Upper lobe of right lung (tissue), 1 donor: ENCODE measurements around the gene FBXL14. TPM values are rescaled to one million over a fixed set of nuclear protein-coding genes. Genes with fewer than 3 reads are reported as not detected.

Source experiments
- ATAC-seq: fragments of 200-7000 bp; cut with Tn5 transposase; one replicate; pipeline ENCODE4 v1.9.1; 2020; ENCODE audit warnings: mild to moderate bottlenecking, moderate library complexity
- DNase-seq: peaks from one replicate; pipeline ENCODE4 v3.0.0-alpha.2; 2020
- H3K27ac ChIP-seq: fragments of 200-600 bp; one replicate; pipeline ENCODE4 v1.8.0; 2022
- H3K27me3 ChIP-seq: fragments of 200-600 bp; one replicate; pipeline ENCODE4 v1.8.0; 2022; ENCODE audit warnings: mild to moderate bottlenecking
- H3K36me3 ChIP-seq: fragments of 200-600 bp; one replicate; pipeline ENCODE4 v1.8.0; 2022
- H3K4me1 ChIP-seq: fragments of 200-600 bp; one replicate; pipeline ENCODE4 v1.8.0; 2022
- H3K4me3 ChIP-seq: fragments of 200-600 bp; one replicate; pipeline ENCODE4 v1.8.0; 2022; ENCODE audit warnings: mild to moderate bottlenecking
- H3K9me3 ChIP-seq: fragments of 200-600 bp; one replicate; pipeline ENCODE4 v1.8.0; 2022
- intact Hi-C: fragments of 100-400 bp; cut with DNase I; formaldehyde crosslinking; loops from one replicate; pipeline ENCODE4 v1.11.0; 2022
- total RNA-seq: library from RNA; stranded (reverse); fragmentation: NEBNext Ultra II Directional; extraction: Animal tissue kit (Norgen Biotek cat#: 25700); gene quantifications from one replicate; pipeline ENCODE4 v1.2.1, GENCODE V29; 2021
- TF ChIP-seq, protein P1 (sequence below): fragments of 200-600 bp; IDR thresholded peaks from one replicate; pipeline ENCODE4 v1.8.0; 2022; ENCODE audit warnings: antibody characterized with exemption
- donor health status: DM: no; HTN: yes; CAD: no; lungs with severe emphysema.

Gene FBXL14
- total RNA-seq, 1 donor from 2014 or later, result 17.3 TPM

DNA sequence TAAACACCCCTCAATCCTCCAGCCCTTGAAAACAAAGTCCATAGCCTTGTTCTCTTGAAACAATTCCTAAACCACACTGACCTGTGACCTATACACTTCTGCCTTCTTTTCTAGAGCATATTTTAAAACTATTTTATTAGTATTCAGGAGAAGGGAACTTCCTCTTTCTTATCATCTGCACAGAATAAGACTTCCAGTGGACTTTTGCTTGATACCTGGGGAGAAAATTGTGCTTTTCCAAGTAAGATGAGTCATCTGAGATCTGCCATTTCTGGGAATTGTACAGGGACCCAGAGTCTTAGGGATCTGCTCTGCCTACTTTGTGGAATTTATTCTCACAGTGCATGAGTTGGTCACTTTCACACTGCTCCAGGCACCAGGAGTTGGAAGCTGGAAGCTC lies 24.1 kb upstream of the FBXL14 start:
- intact Hi-C loops, result no loop called here
- no peak for DNase-seq
- Histone ChIP-seq H3K27me3 (no peaks in the 10 kb centered on the region), H3K36me3 (no peaks in the 10 kb centered on the region), H3K9me3 (no peaks in the 10 kb centered on the region), H3K4me1 (no peaks in the 10 kb centered on the region), H3K4me3 (no peak overlapping the region), H3K27ac (no peak overlapping the region)
- ATAC-seq, result no peak
- TF ChIP-seq, protein P1, sequence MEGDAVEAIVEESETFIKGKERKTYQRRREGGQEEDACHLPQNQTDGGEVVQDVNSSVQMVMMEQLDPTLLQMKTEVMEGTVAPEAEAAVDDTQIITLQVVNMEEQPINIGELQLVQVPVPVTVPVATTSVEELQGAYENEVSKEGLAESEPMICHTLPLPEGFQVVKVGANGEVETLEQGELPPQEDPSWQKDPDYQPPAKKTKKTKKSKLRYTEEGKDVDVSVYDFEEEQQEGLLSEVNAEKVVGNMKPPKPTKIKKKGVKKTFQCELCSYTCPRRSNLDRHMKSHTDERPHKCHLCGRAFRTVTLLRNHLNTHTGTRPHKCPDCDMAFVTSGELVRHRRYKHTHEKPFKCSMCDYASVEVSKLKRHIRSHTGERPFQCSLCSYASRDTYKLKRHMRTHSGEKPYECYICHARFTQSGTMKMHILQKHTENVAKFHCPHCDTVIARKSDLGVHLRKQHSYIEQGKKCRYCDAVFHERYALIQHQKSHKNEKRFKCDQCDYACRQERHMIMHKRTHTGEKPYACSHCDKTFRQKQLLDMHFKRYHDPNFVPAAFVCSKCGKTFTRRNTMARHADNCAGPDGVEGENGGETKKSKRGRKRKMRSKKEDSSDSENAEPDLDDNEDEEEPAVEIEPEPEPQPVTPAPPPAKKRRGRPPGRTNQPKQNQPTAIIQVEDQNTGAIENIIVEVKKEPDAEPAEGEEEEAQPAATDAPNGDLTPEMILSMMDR, result no peak

DNA sequence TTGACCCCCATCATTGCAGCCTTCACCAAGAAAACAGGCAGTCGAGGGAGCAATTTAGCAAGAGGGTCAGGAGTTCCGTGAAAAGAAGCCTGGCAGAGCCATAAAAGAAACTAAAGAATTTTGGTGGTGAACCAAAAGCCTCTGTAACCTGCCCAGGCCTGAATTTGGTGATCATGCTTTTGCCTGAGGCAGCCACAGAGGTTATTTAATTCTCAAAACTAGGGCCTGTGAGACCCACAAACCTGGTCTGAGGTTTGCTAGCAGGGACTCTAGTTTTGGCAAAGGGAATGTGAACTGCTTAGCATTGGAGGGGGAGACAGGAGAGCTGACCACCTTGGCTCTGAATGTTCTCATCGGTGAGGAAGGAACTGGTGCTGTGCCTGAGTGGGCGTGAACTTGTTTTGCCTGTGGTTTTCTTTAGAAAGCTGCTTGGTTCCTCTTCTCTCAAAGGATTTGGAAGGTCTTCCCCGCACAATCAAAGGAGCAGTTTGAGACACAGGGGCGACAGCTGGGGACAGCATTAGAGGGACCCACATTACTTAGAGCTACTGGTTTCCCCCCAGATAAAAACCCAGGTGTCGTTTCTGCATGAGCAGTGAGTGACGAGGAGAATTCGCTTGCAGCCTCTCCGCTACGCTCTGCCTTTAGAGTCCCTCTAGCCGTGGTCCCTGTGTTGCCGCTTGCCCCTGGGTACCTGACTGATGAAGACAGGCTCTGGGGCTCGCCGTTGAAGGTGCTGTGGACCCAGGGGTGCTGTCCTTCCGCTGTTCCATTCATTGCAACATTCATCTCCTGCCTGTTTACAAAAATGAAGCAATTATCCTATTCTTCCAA lies 22.1 kb upstream of the FBXL14 start:
- peak; percentile 72 for ATAC-seq
- Histone ChIP-seq H3K4me1 (no peaks in the 10 kb centered on the region), H3K27ac (no peak overlapping the region), H3K4me3 (no peak overlapping the region), H3K9me3 (no peaks in the 10 kb centered on the region), H3K27me3 (no peaks in the 10 kb centered on the region), H3K36me3 (no peaks in the 10 kb centered on the region)
- TF ChIP-seq, protein P1, result no peak
- no peak for DNase-seq
- intact Hi-C loops, result no loop called here

DNA sequence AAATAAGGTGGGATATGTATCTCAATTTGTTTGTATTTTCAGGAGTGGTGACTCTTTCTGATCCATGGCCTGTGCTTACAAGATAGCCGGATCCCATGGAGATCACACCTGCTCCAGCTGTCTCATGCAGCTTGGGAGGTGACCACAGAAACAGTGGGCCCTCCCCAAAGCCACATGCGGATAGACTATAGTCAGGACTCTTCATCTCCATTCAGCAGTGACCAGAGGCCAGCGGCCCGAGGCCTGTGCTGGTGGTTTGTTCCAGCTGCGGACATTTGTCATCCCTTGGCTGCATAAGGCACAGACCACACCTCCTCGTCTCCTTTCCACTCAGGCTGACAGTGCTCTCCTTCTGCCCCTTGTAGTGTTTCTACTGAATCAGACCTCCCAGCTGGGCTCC lies 20.0 kb upstream of the FBXL14 start:
- TF ChIP-seq, protein P1, result no peak
- Histone ChIP-seq H3K4me1 (no peaks in the 10 kb centered on the region), H3K27me3 (no peaks in the 10 kb centered on the region), H3K9me3 (no peaks in the 10 kb centered on the region), H3K36me3 (no peaks in the 10 kb centered on the region), H3K27ac (no peak overlapping the region), H3K4me3 (no peak overlapping the region)
- no peak for DNase-seq
- no peak for ATAC-seq
- intact Hi-C loops, result no loop called here

DNA sequence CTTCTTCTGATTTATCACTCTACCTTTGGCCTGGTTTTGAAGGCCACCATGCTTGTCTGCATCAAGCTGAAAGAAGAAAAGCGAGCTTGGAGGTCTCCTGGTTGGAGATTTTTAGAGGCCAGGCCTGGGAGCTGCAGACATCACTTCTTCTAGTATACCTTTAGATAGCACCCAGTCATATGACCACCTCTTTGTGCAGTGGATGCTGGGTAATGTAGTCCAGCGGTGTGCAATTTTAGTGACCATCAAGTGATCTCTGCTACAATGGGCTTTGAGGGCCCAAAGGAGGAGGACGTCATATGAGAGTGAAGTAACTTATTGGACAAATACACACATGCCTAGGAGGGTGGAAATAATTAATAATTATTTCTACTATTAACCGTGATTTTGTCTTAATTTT lies 19.5 kb upstream of the FBXL14 start:
- no peak overlapping the region for H3K4me3 ChIP-seq
- intact Hi-C loops, result no loop called here
- ATAC-seq (no peak), DNase-seq (no peak)
- no peaks in the 10 kb centered on the region for H3K36me3 ChIP-seq
- no peaks in the 10 kb centered on the region for H3K27me3 ChIP-seq
- H3K9me3 ChIP-seq, result no peaks in the 10 kb centered on the region
- TF ChIP-seq, protein P1, result no peak
- H3K27ac ChIP-seq, result no peak overlapping the region
- H3K4me1 ChIP-seq, result peaks cover 3% of the 10 kb centered on the region

DNA sequence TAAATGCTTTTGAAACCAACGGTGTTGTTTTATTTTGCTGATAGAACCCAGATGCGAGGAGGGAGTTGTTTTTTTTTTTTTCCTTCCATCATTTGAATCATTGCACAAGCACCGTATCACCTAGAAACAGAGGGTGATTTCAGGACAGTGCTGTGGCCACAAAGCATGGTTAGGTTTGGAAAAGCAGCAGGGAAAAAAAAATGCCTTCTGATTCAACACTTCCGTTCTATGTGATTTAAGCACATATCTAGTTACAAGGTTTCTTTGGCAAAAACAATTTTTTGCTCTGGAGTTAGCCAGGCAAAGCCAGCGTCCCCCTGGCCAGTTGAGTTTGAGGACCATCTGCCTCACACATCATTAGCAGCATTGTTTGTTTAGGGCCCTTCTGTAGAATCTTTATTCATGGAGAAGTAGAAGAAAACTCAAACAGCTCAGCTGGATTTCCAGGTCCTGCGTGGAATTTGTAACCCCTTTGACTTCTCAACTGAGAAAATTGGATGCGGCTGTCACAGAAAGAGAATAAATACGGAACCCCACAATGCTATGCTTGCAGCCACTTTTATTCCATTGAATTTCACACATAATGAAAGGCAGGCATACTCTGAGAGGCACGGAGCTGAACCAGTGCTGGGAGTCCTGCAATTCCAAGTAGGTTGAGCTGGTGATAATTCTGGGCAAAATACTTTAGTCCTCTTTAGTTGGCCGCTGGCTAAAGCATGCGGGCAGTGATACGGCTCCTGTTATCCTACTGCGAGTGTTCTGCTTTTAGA lies 17.6 kb upstream of the FBXL14 start:
- ATAC-seq (no peak), DNase-seq (no peak)
- peaks cover 9% of the 10 kb centered on the region for H3K4me1 ChIP-seq
- no peak overlapping the region for H3K4me3 ChIP-seq
- H3K27ac ChIP-seq, result no peak overlapping the region
- no peaks in the 10 kb centered on the region for H3K36me3 ChIP-seq
- intact Hi-C loops, result no loop called here
- H3K27me3 ChIP-seq, result no peaks in the 10 kb centered on the region
- H3K9me3 ChIP-seq, result no peaks in the 10 kb centered on the region
- TF ChIP-seq, protein P1, result no peak
